Gastroesophageal sphincter (tissue), 4 donors: ENCODE results near the gene ZNF155. TPM values are rescaled to one million over a fixed set of nuclear protein-coding genes. Genes with fewer than 3 reads are reported as not detected.

Source experiments
- ATAC-seq: fragments of 150-250 bp; one replicate; pipeline ENCODE4 v1.9.1; 2016; ENCODE audit warnings: mild to moderate bottlenecking, moderate library complexity
- H3K27ac ChIP-seq, 4 donors: fragments of 200-600 bp; sonication (generic) in 3 of 4; 1 replicate in 3 of 4; 2 replicates in 1 of 4; pipeline ENCODE4 v1.5.1; 2016 to 2019
- H3K27me3 ChIP-seq: fragments of 200-600 bp; sonication (generic); one replicate; pipeline ENCODE4 v1.5.1; 2019
- H3K36me3 ChIP-seq, 2 donors: fragments of 200-600 bp; sonication (generic); one replicate each; pipeline ENCODE4 v1.5.1; 2019; ENCODE audit warnings: control low read depth in 1 of 2
- H3K4me1 ChIP-seq, 3 donors: fragments of 200-600 bp; sonication (generic); 1 replicate in 2 of 3; 2 replicates in 1 of 3; pipeline ENCODE4 v1.5.1; 2016 to 2019; ENCODE audit warnings: control low read depth in 2 of 3
- H3K4me3 ChIP-seq, 2 donors: fragments of 200-600 bp; sonication (generic); one replicate each; pipeline ENCODE4 v1.5.1; 2019; ENCODE audit warnings: mild to moderate bottlenecking in 1 of 2, moderate library complexity in 1 of 2
- H3K9me3 ChIP-seq, 3 donors: fragments of 200-600 bp; sonication (generic); one replicate each; pipeline ENCODE4 v1.5.1; 2017 to 2019; ENCODE audit warnings: control low read depth in 2 of 3
- EP300 ChIP-seq: sonication (generic); formaldehyde crosslinking; IDR thresholded peaks from one replicate; pipeline ENCODE4 v1.6.1; 2017; ENCODE audit warnings: antibody characterized with exemption, mild to moderate bottlenecking
- POLR2A ChIP-seq, 2 donors: fragments of 450-650 bp; IDR thresholded peaks; one replicate each; pipeline ENCODE4 v1.6.1; 2017; ENCODE audit warnings: antibody characterized with exemption in 2 of 2, mild to moderate bottlenecking in 2 of 2, moderate library complexity in 1 of 2
- POLR2AphosphoS5 ChIP-seq: sonication (generic); formaldehyde crosslinking; IDR thresholded peaks from one replicate; pipeline ENCODE4 v1.6.1; 2017; ENCODE audit warnings: antibody characterized with exemption
- WGBS, 2 donors: methylation state at CpG; one replicate each; pipeline ENCODE4 v1.1.5; 2018; ENCODE audit warnings: low coverage in 1 of 2; 5-methylcytosine and 5-hydroxymethylcytosine counted together
- total RNA-seq, 4 donors: library from RNA; depleted of rRNA; stranded (reverse); fragments of >200 nt; gene quantifications; one replicate each; pipeline ENCODE4 v1.1.0, GENCODE V29; 2016
- TF ChIP-seq, protein P1 (sequence below), 4 experiments: fragments of 200-600 bp in 2 of 4; fragments of 450-650 bp in 2 of 4; sonication (generic) in 1 of 4; IDR thresholded peaks; one replicate each; pipeline ENCODE4 v1.5.1; 2017 to 2019; ENCODE audit warnings: antibody characterized with exemption in 4 of 4, mild to moderate bottlenecking in 2 of 4, moderate library complexity in 2 of 4

ZNF155 gene
- 1 to 10 TPM; 6.2 to 6.9 (median 6.4) TPM for total RNA-seq

GRCh38 chr19:43983912-43984686 lies at the start of gene ZNF155:
ZNF155 (plus strand) TSS chr19:43984188; CDS start chr19:43988544, 4,356 bp downstream.
- Histone ChIP-seq H3K27me3 (no peaks in the 10 kb centered on the region), H3K27ac (peak within 1 kb of the TSS; percentile 64 to 87 (median 82)), H3K9me3 (peaks cover 0 to 36% (median 5%) of the 10 kb centered on the region in 3 donors), H3K4me1 (peaks cover 0 to 17% (median 0%) of the 10 kb centered on the region in 3 donors), H3K4me3 (peak within 1 kb of the TSS; percentile 73 to 91), H3K36me3 (peaks cover 1 to 14% of the 10 kb centered on the region in 2 donors)
- TF ChIP-seq EP300 = no peak
- peak; percentile 77 for TF ChIP-seq POLR2AphosphoS5
- 0 to 1% methylated on average over 24 to 31 of the region's 40 CpGs for WGBS, 2 donors
- ATAC-seq = peak; percentile 100

DNA sequence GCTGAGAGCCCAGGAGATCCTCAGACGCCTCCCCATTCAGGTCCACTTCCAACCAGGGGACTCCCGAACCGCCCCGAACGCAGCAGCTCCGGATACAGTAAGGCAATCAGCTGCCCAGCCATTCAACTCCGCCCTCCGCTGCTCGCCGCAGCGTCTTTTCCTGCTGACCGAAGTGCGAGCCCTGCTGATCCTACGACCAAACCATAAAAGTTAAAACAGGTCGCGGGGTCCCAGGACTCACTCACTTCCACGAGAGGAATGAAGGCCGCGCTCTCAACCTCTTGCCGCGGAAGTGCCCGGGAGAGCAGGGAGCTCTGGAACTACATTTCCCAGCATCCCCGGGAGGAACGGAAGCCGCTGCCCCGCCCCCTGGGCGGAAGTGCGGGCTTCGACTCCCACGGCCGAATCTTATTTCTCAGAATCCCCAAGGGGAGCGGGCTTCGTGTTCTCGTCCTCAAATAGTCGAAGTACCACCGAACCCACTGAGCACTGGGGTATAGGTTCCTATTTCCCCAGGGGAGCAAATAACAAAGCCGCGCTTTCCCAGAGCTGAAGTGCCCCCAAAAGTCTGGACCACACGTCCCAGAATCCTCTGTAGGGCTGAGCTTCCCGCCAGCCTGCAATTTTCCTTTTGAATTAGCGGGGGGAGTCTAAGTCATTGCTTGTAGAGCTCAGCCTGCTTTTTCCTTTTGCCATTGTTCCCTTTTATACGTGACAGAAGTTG lies 48.8 kb upstream of the ZNF155 start, which contains the start of gene ZNF45:
ZNF45 (minus strand) TSS at position 298 of the 724 bp plus-strand sequence. CDS start 13,097 bp downstream, outside the sequence.
- 0 to 1% methylated on average over 1 to 14 of the region's 42 CpGs for WGBS, 2 donors
- peak; percentile 98 for ATAC-seq

DNA sequence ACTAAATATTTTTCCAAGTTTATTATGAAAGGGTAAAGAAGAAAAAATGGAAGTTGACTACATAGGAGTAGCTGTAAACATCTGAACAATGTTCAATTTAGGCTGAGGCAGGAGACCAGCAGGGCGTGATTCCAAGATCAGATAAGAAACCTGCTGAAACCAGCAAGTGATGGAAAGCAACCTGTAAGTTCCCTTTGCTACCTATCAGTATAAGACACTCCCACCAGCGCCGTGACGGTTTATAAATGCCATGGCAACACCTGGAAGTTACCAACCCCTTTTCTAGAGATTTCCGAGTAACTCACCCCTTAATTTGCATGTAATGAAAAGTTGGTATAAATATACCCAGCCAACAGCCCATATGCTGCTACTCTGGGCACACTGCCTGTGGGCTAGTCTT lies 47.8 kb upstream of the ZNF155 start:
- H3K27ac ChIP-seq = no peak overlapping the region
- peaks cover 0 to 7% (median 0%) of the 10 kb centered on the region in 3 donors for H3K9me3 ChIP-seq
- TF ChIP-seq EP300 (no peak), POLR2AphosphoS5 (no peak), POLR2A (IDR thresholded peaks at IDR 0.05) (no peak)
- TF ChIP-seq, protein P1, sequence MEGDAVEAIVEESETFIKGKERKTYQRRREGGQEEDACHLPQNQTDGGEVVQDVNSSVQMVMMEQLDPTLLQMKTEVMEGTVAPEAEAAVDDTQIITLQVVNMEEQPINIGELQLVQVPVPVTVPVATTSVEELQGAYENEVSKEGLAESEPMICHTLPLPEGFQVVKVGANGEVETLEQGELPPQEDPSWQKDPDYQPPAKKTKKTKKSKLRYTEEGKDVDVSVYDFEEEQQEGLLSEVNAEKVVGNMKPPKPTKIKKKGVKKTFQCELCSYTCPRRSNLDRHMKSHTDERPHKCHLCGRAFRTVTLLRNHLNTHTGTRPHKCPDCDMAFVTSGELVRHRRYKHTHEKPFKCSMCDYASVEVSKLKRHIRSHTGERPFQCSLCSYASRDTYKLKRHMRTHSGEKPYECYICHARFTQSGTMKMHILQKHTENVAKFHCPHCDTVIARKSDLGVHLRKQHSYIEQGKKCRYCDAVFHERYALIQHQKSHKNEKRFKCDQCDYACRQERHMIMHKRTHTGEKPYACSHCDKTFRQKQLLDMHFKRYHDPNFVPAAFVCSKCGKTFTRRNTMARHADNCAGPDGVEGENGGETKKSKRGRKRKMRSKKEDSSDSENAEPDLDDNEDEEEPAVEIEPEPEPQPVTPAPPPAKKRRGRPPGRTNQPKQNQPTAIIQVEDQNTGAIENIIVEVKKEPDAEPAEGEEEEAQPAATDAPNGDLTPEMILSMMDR (IDR thresholded peaks at IDR 0.05) = no peak
- peaks cover 4 to 30% (median 7%) of the 10 kb centered on the region in 3 donors for H3K4me1 ChIP-seq
- ATAC-seq = no peak
- WGBS, 2 donors = 77 to 80% methylated on average over 2 to 5 of the region's 5 CpGs
- no peak overlapping the region for H3K4me3 ChIP-seq
- H3K27me3 ChIP-seq = no peaks in the 10 kb centered on the region
- peaks cover 0 to 21% of the 10 kb centered on the region in 2 donors for H3K36me3 ChIP-seq

More for the DNA sequence above, 48.8 kb upstream of the ZNF155 start, which contains the start of gene ZNF45:
- H3K9me3 ChIP-seq = peaks cover 0 to 7% (median 0%) of the 10 kb centered on the region in 3 donors
- H3K4me3 ChIP-seq = peak within 1 kb of the TSS; percentile 70 to 71
- peaks cover 0 to 31% of the 10 kb centered on the region in 2 donors for H3K36me3 ChIP-seq
- H3K27me3 ChIP-seq = no peaks in the 10 kb centered on the region
- peaks cover 4 to 30% (median 7%) of the 10 kb centered on the region in 3 donors for H3K4me1 ChIP-seq
- peak within 1 kb of the TSS; percentile 58 to 93 (median 88) for H3K27ac ChIP-seq
- TF ChIP-seq, protein P1 (IDR thresholded peaks at IDR 0.05) = no peak
- TF ChIP-seq POLR2AphosphoS5 = peak; percentile 27
- TF ChIP-seq POLR2A (IDR thresholded peaks at IDR 0.05) = peak in 1 of 2 donors; percentile 33

- Histone ChIP-seq H3K4me3 (no peak overlapping the region), H3K4me1 (peaks cover 0 to 6% (median 0%) of the 10 kb centered on the region in 3 donors), H3K27ac (no peak overlapping the region), H3K9me3 (peaks cover 0 to 7% (median 0%) of the 10 kb centered on the region in 3 donors), H3K36me3 (no peaks in the 10 kb centered on the region), H3K27me3 (no peaks in the 10 kb centered on the region)
- WGBS, 2 donors = 69 to 74% methylated on average over 3 of the region's 3 CpGs
- TF ChIP-seq, protein P1 (IDR thresholded peaks at IDR 0.05) = no peak
- no peak for TF ChIP-seq POLR2AphosphoS5
- no peak for TF ChIP-seq EP300
- no peak for TF ChIP-seq POLR2A (IDR thresholded peaks at IDR 0.05)
- ATAC-seq = no peak
Observed at GRCh38 chr19:43939557-43940260, 44.3 kb upstream of the ZNF155 start.

DNA sequence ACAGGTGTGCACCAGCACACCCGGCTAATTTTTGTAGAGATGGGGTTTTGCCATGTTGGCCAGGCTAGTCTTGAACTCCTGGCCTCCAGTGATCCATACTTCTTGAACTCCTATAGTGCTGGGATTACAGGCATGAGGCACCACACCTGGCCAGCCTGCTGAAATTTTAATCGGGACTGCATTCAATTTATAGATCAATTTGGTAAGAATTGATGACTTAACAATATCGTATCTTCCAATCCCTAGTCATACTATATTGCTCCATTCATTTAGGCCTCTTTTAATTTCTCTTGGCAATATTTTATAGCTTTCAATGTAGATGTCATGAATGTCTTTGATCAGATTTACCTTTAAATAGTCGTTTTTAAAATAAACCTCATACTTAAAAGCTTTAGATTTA lies 43.3 kb upstream of the ZNF155 start:
- no peaks in the 10 kb centered on the region for H3K36me3 ChIP-seq
- no peak overlapping the region for H3K4me3 ChIP-seq
- no peak for TF ChIP-seq EP300
- TF ChIP-seq POLR2A (IDR thresholded peaks at IDR 0.05) = no peak
- TF ChIP-seq POLR2AphosphoS5 = no peak
- TF ChIP-seq, protein P1 (IDR thresholded peaks at IDR 0.05) = no peak
- no peak overlapping the region for H3K27ac ChIP-seq
- no peak for ATAC-seq
- H3K27me3 ChIP-seq = peaks cover 5% of the 10 kb centered on the region
- peaks cover 0 to 2% (median 0%) of the 10 kb centered on the region in 3 donors for H3K4me1 ChIP-seq
- H3K9me3 ChIP-seq = peaks cover 0 to 7% (median 0%) of the 10 kb centered on the region in 3 donors
- 71 to 79% methylated on average over 4 of the region's 4 CpGs for WGBS, 2 donors
